Activated B cell treated with CpG ODN at 0.5 μM for 24 hours (primary cell): ENCODE results near the gene TBC1D1. TPM values are rescaled to one million over a fixed set of nuclear protein-coding genes. Genes with fewer than 3 reads are reported as not detected.
A peak's percentile ranks its signal among the peaks of the same experiment; 100 is the strongest.

Experiments used
- ATAC-seq: fragments of 200-7000 bp; cut with Tn5 transposase; one replicate; pipeline ENCODE4 v1.10.0; 2021; ENCODE audit warnings: low read depth, mild to moderate bottlenecking, moderate library complexity
- CTCF ChIA-PET: fragments of 350-600 bp; sonication (Branson Sonifier 250); formaldehyde crosslinking; loops from one replicate; lab custom pipeline; 2021; ENCODE audit warnings: antibody characterized with exemption; lab: Charles Lee
- POLR2A ChIA-PET: fragments of 350-600 bp; sonication (Branson Sonifier 250); formaldehyde crosslinking; loops from one replicate; lab custom pipeline; 2021; ENCODE audit warnings: antibody characterized with exemption; lab: Charles Lee
- DNase-seq: peaks from one replicate; pipeline ENCODE4 v3.0.0; 2022
- H3K27ac Mint-ChIP-seq: one replicate; pipeline ENCODE4 v1.8.0; 2020; ENCODE audit warnings: mixed read lengths
- H3K27me3 Mint-ChIP-seq: one replicate; pipeline ENCODE4 v1.8.0; 2021; ENCODE audit warnings: mixed read lengths
- H3K36me3 Mint-ChIP-seq: one replicate; pipeline ENCODE4 v1.8.0; 2021; ENCODE audit warnings: low read depth, mixed read lengths
- H3K4me1 Mint-ChIP-seq: one replicate; pipeline ENCODE4 v1.8.0; 2021; ENCODE audit warnings: mixed read lengths
- H3K4me3 Mint-ChIP-seq: one replicate; pipeline ENCODE4 v1.8.0; 2020; ENCODE audit warnings: mild to moderate bottlenecking, mixed read lengths
- H3K9me3 Mint-ChIP-seq: one replicate; pipeline ENCODE4 v1.8.0; 2020; ENCODE audit warnings: mixed read lengths
- CTCF ChIP-seq: fragments of 200-600 bp; IDR thresholded peaks from one replicate; pipeline ENCODE4 v1.8.0; 2022; ENCODE audit warnings: antibody characterized with exemption, mild to moderate bottlenecking
- intact Hi-C: fragments of 100-400 bp; cut with micrococcal nuclease; formaldehyde crosslinking; loops from one replicate; pipeline ENCODE4 v1.15.1; 2024
- total RNA-seq: library from RNA; stranded (reverse); gene quantifications from 2 replicates; pipeline ENCODE4 v1.2.3, GENCODE V29; 2022

TBC1D1 gene
- total RNA-seq, 1 donor from 2014 or later: 84.8 TPM

- Mint-ChIP-seq H3K27ac (peak overlapping the region; percentile 77), H3K4me3 (peak overlapping the region; percentile 29), H3K36me3 (peaks cover 22% of the 10 kb centered on the region), H3K27me3 (no peaks in the 10 kb centered on the region), H3K4me1 (peaks cover 81% of the 10 kb centered on the region), H3K9me3 (no peaks in the 10 kb centered on the region)
- CTCF ChIA-PET: interaction anchor here (1.1 kb wide), 1 partner anchor 13 kb away, joined by 3 read pairs; no protein-coding TSS in a partner anchor
- POLR2A ChIA-PET: interaction anchor here (0.7 kb wide), 1 partner anchor 1459 kb away, joined by 7 read pairs; no protein-coding TSS in a partner anchor
- intact Hi-C loops: loop anchor here (5.0 kb wide), 1 partner anchor 100 kb away; the partner anchor contains the start of gene TBC1D1
- DNase-seq (no peak), ATAC-seq (no peak)
- TF ChIP-seq CTCF: no peak
These were observed 100.9 kb downstream of the TBC1D1 start for GRCh38 chr4:37991623-37992410.

GRCh38 chr4:37993806-37994205, 102.9 kb downstream of the TBC1D1 start:
- H3K4me3 Mint-ChIP-seq: no peak overlapping the region
- POLR2A ChIA-PET: no interaction called here
- peaks cover 73% of the 10 kb centered on the region for H3K4me1 Mint-ChIP-seq
- no peak overlapping the region for H3K27ac Mint-ChIP-seq
- TF ChIP-seq CTCF: no peak
- no peaks in the 10 kb centered on the region for H3K9me3 Mint-ChIP-seq
- intact Hi-C loops: loop anchor here (5.0 kb wide), 1 partner anchor 102 kb away; the partner anchor contains the start of gene TBC1D1
- ATAC-seq (no peak), DNase-seq (no peak)
- peaks cover 14% of the 10 kb centered on the region for H3K36me3 Mint-ChIP-seq
- no peaks in the 10 kb centered on the region for H3K27me3 Mint-ChIP-seq
- CTCF ChIA-PET: no interaction called here

- no peak overlapping the region for H3K4me3 Mint-ChIP-seq
- CTCF ChIA-PET: no interaction called here
These were observed 103.7 kb downstream of the TBC1D1 start for GRCh38 chr4:37994569-37994968.

GRCh38 chr4:37995299-37995821, 104.5 kb downstream of the TBC1D1 start:
- POLR2A ChIA-PET: no interaction called here
- Mint-ChIP-seq H3K27ac (peak overlapping the region; percentile 25), H3K27me3 (no peaks in the 10 kb centered on the region)

More at GRCh38 chr4:37994569-37994968, 103.7 kb downstream of the TBC1D1 start:
- DNase-seq (no peak), ATAC-seq (no peak)
- intact Hi-C loops: loop anchor here (5.0 kb wide), 1 partner anchor 102 kb away; the partner anchor contains the start of gene TBC1D1
- no peaks in the 10 kb centered on the region for H3K27me3 Mint-ChIP-seq
- POLR2A ChIA-PET: no interaction called here
- no peaks in the 10 kb centered on the region for H3K9me3 Mint-ChIP-seq
- peaks cover 14% of the 10 kb centered on the region for H3K36me3 Mint-ChIP-seq
- peaks cover 69% of the 10 kb centered on the region for H3K4me1 Mint-ChIP-seq
- no peak for TF ChIP-seq CTCF
- peak overlapping the region; percentile 15 for H3K27ac Mint-ChIP-seq

More at GRCh38 chr4:37995299-37995821, 104.5 kb downstream of the TBC1D1 start:
- DNase-seq (no peak), ATAC-seq (no peak)
- intact Hi-C loops: no loop called here
- TF ChIP-seq CTCF: no peak
- peaks cover 67% of the 10 kb centered on the region for H3K4me1 Mint-ChIP-seq
- H3K4me3 Mint-ChIP-seq: peak overlapping the region; percentile 30
- CTCF ChIA-PET: no interaction called here
- peaks cover 17% of the 10 kb centered on the region for H3K36me3 Mint-ChIP-seq
- H3K9me3 Mint-ChIP-seq: no peaks in the 10 kb centered on the region
